GM12801 (cell line): Measurements from ENCODE around the gene CDH15.

Source experiments
- TF ChIP-seq, protein P1 (sequence below): IDR thresholded peaks from one replicate; pipeline ENCODE4 v1.5.1; 2011; ENCODE audit warnings: control low read depth; ENCODE audit not compliant: insufficient read length; ENCODE audit errors: extremely low read depth

CDH15 gene

DNA sequence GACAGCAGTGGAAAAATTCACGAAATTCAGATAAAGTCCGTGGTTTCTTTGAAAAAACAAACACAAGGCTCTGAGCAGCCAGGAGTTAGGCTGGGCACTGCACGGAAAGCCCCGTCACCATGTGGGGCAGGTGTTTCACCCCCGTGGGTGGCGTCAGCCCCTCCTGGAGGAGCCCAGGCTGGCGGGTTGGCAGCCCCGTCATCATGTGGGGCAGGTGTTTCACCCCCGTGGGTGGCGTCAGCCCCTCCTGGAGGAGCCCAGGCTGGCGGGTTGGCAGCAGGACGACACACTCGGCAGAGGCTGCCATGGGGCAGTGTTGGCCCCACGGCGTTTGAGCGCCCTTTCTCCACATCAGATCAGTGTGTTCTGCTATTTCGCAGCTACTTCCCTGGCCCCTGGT, 39.8 kb upstream of the CDH15 start:
- TF ChIP-seq, protein P1, sequence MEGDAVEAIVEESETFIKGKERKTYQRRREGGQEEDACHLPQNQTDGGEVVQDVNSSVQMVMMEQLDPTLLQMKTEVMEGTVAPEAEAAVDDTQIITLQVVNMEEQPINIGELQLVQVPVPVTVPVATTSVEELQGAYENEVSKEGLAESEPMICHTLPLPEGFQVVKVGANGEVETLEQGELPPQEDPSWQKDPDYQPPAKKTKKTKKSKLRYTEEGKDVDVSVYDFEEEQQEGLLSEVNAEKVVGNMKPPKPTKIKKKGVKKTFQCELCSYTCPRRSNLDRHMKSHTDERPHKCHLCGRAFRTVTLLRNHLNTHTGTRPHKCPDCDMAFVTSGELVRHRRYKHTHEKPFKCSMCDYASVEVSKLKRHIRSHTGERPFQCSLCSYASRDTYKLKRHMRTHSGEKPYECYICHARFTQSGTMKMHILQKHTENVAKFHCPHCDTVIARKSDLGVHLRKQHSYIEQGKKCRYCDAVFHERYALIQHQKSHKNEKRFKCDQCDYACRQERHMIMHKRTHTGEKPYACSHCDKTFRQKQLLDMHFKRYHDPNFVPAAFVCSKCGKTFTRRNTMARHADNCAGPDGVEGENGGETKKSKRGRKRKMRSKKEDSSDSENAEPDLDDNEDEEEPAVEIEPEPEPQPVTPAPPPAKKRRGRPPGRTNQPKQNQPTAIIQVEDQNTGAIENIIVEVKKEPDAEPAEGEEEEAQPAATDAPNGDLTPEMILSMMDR, result no peak

DNA sequence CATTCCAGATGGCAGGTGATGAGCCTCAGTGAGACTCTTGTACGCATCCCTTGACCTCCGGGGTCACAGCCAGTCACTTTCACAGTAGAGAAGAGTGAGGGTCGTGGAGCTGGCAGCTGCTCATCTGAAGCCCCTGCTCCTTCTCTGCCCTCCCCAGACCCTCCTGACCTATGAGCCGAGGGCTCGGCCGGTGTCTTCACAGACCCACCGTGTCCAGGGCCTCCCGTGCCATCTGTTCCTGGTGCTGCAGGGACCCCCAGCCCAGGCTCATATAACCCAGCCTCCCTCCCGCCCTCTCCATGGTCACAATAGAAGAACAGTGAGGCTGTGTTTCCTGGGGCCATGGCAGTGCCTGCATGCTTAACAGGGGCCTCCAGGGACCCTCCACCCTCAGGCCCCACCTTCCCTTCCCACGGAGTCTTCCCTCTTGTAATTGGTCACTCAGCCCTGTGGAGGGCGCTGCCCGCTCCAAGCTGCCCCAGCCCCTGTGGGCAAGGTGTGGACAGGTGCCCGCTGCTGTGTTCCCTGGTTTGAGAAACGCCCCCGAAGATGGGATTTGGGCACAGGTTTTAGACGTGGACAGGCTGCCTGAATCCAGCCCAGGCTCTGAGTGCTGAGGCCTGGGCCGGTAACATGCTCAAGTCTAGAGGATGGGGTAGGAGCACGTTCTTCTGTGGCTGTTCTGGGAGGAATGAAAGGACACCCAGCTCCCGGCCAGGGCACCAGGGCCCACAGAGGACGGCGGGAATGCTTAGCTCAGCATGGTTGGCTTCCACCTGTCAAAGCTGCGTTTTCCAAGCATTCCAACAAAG, 39.1 kb upstream of the CDH15 start:
- TF ChIP-seq, protein P1, result no peak

DNA sequence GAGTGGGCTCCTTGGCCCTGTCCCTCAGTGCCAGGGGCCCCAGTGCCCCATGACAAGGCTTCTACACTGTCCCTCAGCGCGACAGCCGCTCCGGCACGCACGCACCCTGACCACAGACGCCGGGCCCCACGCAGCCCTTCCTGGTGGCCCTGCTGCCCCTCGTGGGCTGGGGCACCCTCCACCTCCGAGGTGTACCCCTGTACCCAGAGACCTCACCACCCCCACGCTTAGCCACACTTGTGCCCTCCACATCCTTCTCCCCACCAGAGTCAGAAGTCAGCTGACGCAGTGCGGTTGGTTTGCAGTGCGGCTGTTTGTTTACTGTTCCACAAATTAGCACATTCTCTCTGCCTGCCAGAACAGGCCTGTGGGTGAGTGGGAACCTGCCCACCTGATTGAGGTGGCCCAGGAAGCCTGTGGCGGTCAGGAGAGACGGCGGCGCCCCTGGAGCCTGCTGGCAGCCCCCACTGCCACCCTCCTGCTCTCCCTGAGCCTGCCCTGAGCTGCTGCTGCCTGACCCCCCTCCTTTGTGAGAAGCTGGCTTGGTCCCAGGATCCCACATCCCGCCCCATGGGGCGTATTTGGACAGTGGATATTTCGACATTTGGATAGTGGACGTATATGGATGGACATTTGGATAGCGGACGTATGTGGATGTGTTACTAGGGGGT, 38.0 kb upstream of the CDH15 start:
- TF ChIP-seq, protein P1, result no peak

DNA sequence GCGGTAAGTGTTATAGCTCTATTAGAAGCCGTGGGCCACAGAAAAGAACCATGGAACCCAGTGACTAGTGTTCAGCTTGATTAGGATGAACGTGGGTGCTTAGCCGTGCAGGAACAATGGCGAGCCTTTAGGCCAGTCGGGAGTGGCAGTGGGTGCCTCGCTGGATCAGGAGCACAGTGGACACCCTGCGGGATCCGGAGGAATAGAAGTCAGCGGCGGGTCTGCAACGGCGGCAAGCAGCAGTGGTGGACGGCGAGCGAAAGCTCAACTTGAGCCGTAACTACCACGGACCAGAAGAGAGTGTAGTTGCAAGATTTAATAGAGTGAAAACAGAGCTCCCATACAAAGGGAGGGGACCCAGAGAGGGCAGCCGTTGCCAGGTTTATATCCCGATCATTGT, 37.3 kb upstream of the CDH15 start:
- TF ChIP-seq, protein P1, result no peak

DNA sequence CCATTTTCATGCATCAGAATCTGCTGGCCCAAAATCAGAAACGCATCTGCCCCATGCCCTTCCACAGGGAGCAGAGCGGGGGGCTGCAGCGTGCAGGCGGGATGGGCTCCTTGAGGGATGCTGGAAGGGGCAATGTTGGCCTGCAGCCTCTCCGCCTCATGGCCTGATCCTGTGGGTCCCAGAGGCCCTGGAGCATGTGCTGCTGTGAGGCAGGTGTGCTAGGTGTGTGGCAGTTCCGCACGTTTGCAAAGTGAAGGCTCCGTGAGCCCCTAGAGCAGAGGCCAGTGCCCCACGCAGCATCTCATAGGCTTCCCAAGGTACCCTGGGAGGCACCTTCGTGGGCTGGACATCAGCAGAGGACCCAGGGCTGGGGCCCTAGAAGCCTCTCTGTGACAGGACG, 36.4 kb upstream of the CDH15 start:
- TF ChIP-seq, protein P1, result no peak

DNA sequence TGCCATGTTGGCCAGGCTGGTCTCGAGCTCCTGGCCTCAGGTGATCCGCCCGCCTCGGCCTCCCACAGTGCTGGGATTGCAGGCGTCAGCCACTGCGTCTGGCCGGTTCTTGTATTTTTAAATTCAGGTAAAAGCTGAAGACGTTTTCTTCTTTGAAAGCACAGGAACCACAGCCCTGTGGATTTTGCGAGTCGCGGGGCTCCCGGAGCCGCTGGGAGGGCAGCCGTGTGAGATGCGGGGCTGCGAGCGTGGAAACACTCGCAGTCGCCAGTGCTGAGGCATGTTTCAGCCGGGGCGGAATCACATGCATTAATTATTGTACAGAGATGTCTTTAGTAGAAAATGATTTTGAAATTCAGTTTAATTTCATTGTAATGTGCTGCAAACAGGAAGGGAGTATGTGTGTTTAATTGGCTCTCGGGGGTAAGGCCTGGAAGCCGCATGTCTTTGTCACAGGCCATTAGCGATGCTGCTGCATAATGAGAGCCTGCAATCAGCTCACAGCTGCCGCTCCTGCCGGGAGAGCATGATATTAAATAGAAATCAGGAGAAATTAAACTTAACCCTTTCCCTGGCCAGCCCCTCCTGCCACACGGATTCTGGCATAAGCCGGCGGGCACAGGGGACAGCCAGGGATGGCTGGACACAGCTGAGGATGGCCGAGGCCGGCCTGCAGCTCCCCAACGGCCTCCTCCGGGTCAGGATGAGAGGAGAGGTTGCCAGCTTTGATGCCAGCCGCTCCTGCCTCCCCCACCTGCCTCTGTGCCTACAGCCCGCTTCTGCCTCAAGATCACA, 35.4 kb upstream of the CDH15 start:
- TF ChIP-seq, protein P1, result no peak

DNA sequence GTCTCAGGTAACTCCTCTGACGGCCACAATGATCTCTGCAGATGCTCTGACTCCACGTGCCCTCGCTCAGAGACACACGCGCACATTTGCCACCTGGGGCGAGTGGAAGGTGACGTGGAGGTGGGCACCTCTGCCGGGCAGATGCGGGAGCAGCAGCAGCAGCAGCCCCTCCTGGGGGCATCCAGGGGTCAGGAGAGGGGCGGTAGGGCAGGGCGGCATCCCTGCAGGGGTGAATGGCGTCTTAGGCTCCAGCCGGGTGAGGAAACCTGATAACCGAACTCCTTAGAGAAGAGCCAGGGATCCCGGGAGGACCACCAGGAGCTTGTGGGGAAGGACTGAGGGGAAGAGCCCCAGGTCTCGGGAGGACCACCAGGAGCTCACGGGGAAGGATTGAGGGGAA, 34.6 kb upstream of the CDH15 start:
- TF ChIP-seq, protein P1, result no peak
